Liver (tissue), 3 donors: Measurements from ENCODE around the gene AFF2.

Experiments used
- ATF3 ChIP-seq: IDR thresholded peaks from 2 replicates; pipeline ENCODE4 v1.6.1; 2016; ENCODE audit warnings: antibody characterized with exemption
- CTCF ChIP-seq: fragments of 150-350 bp; IDR thresholded peaks from 2 replicates; pipeline ENCODE4 v1.5.1; 2017; ENCODE audit warnings: improper control_type of control experiment, low read depth, low read length; ENCODE audit not compliant: missing input control
- SP1 ChIP-seq: IDR thresholded peaks from 2 replicates; pipeline ENCODE4 v1.6.1; 2018; ENCODE audit warnings: antibody characterized with exemption, mild to moderate bottlenecking
- TF ChIP-seq, protein P1 (sequence below): IDR thresholded peaks from 2 replicates; pipeline ENCODE4 v1.6.1; 2016; ENCODE audit warnings: antibody characterized with exemption
- donor health status: healthy.
- donor health status: healthy.

- TF ChIP-seq, protein P1, sequence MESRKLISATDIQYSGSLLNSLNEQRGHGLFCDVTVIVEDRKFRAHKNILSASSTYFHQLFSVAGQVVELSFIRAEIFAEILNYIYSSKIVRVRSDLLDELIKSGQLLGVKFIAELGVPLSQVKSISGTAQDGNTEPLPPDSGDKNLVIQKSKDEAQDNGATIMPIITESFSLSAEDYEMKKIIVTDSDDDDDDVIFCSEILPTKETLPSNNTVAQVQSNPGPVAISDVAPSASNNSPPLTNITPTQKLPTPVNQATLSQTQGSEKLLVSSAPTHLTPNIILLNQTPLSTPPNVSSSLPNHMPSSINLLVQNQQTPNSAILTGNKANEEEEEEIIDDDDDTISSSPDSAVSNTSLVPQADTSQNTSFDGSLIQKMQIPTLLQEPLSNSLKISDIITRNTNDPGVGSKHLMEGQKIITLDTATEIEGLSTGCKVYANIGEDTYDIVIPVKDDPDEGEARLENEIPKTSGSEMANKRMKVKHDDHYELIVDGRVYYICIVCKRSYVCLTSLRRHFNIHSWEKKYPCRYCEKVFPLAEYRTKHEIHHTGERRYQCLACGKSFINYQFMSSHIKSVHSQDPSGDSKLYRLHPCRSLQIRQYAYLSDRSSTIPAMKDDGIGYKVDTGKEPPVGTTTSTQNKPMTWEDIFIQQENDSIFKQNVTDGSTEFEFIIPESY: no peak
- TF ChIP-seq SP1 (no peak), CTCF (no peak), ATF3 (no peak)
These were observed 440.1 kb downstream of the AFF2 start for GRCh38 chrX:148940411-148940996.
